Gastrocnemius medialis (tissue), 4 donors: ENCODE results near the gene DAD1. TPM values are rescaled to one million over a fixed set of nuclear protein-coding genes. Genes with fewer than 3 reads are reported as not detected.

ENCODE experiments used
- ATAC-seq, 2 donors: fragments of 150-250 bp; one replicate each; pipeline ENCODE4 v1.9.1; 2016
- DNase-seq, 2 donors: peaks; one replicate each; pipeline ENCODE4 v3.0.0-alpha.2; 2019
- H3K27ac ChIP-seq, 4 donors: fragments of 200-600 bp; sonication (generic); 1 replicate in 1 of 4; 2 replicates in 3 of 4; pipeline ENCODE4 v1.5.1; 2016 to 2018; ENCODE audit warnings: mild to moderate bottlenecking in 2 of 4, moderate library complexity in 1 of 4
- H3K27me3 ChIP-seq, 3 donors: fragments of 200-600 bp; sonication (generic) in 2 of 3; 1 replicate in 1 of 3; 2 replicates in 2 of 3; pipeline versions ENCODE4 v1.5.1 to v1.6.0; 2016 to 2019; ENCODE audit warnings: mild to moderate bottlenecking in 1 of 3, moderate library complexity in 1 of 3
- H3K36me3 ChIP-seq, 2 donors: fragments of 200-600 bp; sonication (generic) in 1 of 2; one replicate each; pipeline ENCODE4 v1.5.1; 2017 to 2018
- H3K4me1 ChIP-seq, 2 donors: fragments of 200-600 bp; sonication (generic) in 1 of 2; one replicate each; pipeline ENCODE4 v1.5.1; 2016 to 2017; ENCODE audit warnings: mild to moderate bottlenecking in 2 of 2
- H3K4me3 ChIP-seq, 4 donors: fragments of 200-600 bp; sonication (generic) in 3 of 4; 1 replicate in 1 of 4; 2 replicates in 3 of 4; pipeline ENCODE4 v1.5.1; 2016 to 2019; ENCODE audit warnings: mild to moderate bottlenecking in 2 of 4
- H3K9me3 ChIP-seq, 3 donors: fragments of 200-600 bp; sonication (generic) in 2 of 3; 1 replicate in 1 of 3; 2 replicates in 2 of 3; pipeline ENCODE4 v1.5.1; 2016 to 2019
- POLR2A ChIP-seq, 2 donors: fragments of 450-650 bp; IDR thresholded peaks; one replicate each; pipeline ENCODE4 v1.6.1; 2017; ENCODE audit warnings: antibody characterized with exemption in 2 of 2, mild to moderate bottlenecking in 2 of 2, moderate library complexity in 2 of 2
- in situ Hi-C, 4 donors: fragments of 200-750 bp; cut with MboI; loops; one replicate each; pipeline versions ENCODE4 v1.15.0 to v1.8.0; 2017; ENCODE audit warnings: low sequenced_read_pairs in 4 of 4
- intact Hi-C: fragments of 100-400 bp; cut with DNase I; formaldehyde crosslinking; loops from one replicate; pipeline ENCODE4 v1.15.1; 2023; ENCODE audit warnings: low total_unique reads
- total RNA-seq, 4 donors: library from RNA; depleted of rRNA; stranded (reverse); fragments of >200 nt; gene quantifications; one replicate each; pipeline versions ENCODE4 v1.1.0 to v1.2.3, GENCODE V29; 2016
- TF ChIP-seq, protein P1 (sequence below), 5 experiments: fragments of 450-650 bp in 3 of 5; fragments of 200-600 bp in 2 of 5; sonication (generic) in 2 of 5; IDR thresholded peaks in 4 of 5; conservative IDR thresholded peaks in 1 of 5; 1 replicate in 4 of 5; 2 replicates in 1 of 5; pipeline ENCODE4 v1.5.1; 2016 to 2019; ENCODE audit warnings: antibody characterized with exemption in 5 of 5, mild to moderate bottlenecking in 3 of 5, moderate library complexity in 3 of 5

DAD1 gene
- total RNA-seq, 4 donors from 2014 or later: 155 to 257 (median 209) TPM

DNA sequence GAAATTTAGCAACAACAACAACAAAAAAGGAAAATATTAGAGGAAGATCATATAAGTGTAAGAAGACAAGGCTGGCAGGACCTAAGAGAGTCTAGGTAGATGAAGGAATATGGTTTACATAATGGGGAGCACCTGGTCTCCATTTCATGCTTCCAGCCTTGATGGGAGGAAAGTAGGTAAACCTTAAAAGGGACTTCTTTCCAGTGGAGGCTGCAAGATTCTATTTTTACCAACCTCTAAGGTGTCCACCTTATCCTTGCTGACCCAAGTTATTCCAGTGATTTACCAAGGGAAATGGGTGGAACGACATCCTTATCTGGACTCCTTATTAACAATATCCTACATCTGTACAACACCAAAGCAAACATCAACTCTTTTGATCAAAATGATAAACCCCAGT, 30.0 kb downstream of the DAD1 start:
- ATAC-seq: no peak
- Histone ChIP-seq H3K4me3 (no peak overlapping the region), H3K9me3 (no peaks in the 10 kb centered on the region), H3K27me3 (no peaks in the 10 kb centered on the region), H3K36me3 (no peaks in the 10 kb centered on the region), H3K4me1 (peaks cover 10 to 20% of the 10 kb centered on the region in 2 donors), H3K27ac (peak overlapping the region; percentile 20 to 58 (median 54))
- in situ Hi-C loops: loop anchor here in 1 of 4 donors (25.0 kb wide), 1 partner anchor 303 kb away; the partner anchor contains the start of gene LRP10
- intact Hi-C loops: loop anchor here (5.0 kb wide), 1 partner anchor 208 kb away; the partner anchor contains the start of gene OXA1L
- TF ChIP-seq POLR2A (IDR thresholded peaks at IDR 0.05): no peak
- TF ChIP-seq, protein P1, sequence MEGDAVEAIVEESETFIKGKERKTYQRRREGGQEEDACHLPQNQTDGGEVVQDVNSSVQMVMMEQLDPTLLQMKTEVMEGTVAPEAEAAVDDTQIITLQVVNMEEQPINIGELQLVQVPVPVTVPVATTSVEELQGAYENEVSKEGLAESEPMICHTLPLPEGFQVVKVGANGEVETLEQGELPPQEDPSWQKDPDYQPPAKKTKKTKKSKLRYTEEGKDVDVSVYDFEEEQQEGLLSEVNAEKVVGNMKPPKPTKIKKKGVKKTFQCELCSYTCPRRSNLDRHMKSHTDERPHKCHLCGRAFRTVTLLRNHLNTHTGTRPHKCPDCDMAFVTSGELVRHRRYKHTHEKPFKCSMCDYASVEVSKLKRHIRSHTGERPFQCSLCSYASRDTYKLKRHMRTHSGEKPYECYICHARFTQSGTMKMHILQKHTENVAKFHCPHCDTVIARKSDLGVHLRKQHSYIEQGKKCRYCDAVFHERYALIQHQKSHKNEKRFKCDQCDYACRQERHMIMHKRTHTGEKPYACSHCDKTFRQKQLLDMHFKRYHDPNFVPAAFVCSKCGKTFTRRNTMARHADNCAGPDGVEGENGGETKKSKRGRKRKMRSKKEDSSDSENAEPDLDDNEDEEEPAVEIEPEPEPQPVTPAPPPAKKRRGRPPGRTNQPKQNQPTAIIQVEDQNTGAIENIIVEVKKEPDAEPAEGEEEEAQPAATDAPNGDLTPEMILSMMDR (IDR thresholded peaks at IDR 0.05 in 4 of 5, conservative IDR thresholded peaks at IDR 0.05 in 1 of 5): no peak
- DNase-seq: no peak

DNA sequence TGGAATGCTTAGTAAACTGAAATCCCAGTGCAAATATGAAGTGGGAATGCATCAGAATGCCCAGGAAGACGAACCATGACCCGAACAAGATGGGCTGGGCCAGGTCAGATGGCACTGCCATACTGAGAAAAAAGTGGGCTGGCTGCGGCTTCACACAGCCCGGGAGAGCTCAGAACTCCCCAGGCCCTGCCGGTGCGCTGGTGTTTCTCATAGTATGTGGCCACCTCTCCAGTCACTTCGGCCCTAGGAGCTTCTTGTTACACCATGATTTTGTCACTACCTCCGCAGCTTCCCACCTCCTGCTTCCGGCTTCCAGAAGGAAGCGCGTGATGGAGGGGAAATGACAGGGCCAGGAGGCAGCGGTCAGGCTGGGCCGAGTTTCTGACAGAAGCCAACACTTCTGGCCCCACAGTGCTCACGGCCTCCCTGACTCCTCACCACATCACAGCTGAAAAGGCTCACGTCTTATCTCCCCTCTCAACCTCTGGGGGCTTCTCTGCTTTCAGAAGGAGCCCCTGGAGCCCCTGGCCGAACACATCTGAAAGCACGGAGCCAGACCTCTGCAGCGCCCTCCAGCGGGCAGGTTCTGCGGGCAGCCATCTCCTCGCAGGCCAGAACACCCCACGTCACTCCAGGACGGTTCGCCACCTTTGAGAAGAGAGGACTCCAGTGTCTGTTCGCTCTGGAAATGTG, 30.7 kb downstream of the DAD1 start:
- in situ Hi-C loops: loop anchor here in 1 of 4 donors (25.0 kb wide), 1 partner anchor 304 kb away; the partner anchor contains the start of gene LRP10
- no peak for DNase-seq
- ATAC-seq: no peak
- Histone ChIP-seq H3K9me3 (no peaks in the 10 kb centered on the region), H3K36me3 (no peaks in the 10 kb centered on the region), H3K27me3 (no peaks in the 10 kb centered on the region), H3K4me1 (peaks cover 9 to 17% of the 10 kb centered on the region in 2 donors), H3K4me3 (no peak overlapping the region), H3K27ac (peak overlapping the region; percentile 20 to 58 (median 54))
- TF ChIP-seq, protein P1 (IDR thresholded peaks at IDR 0.05 in 4 of 5, conservative IDR thresholded peaks at IDR 0.05 in 1 of 5): no peak
- TF ChIP-seq POLR2A (IDR thresholded peaks at IDR 0.05): no peak
- intact Hi-C loops: loop anchor here (5.0 kb wide), 1 partner anchor 209 kb away; the partner anchor contains the start of gene OXA1L

DNA sequence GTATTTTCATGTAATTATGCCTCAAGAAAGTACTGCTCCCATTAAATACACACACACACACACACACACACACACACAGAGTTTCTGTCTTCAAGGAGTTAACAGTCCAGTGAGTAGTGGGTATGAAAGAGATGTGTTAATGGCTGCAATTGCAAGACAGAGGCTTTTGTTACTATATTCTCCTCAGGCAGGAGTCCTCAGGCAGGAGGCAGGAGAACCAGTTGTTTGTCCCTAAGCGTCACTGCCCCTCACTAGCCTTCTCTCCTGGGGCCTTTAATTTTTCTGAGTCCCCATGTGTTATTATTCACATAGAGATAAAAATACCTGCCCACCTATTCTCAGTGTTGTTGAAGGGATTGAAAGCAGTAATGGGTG, 31.2 kb downstream of the DAD1 start:
- no peaks in the 10 kb centered on the region for H3K27me3 ChIP-seq
- DNase-seq (no peak), ATAC-seq (no peak)
- H3K27ac ChIP-seq: peak overlapping the region; percentile 20 to 58 (median 54)
- intact Hi-C loops (loop anchor here (1.0 to 5.0 kb wide), 6 partner anchors 95 to 425 kb away; partner anchors contain the start of genes AJUBA and OXA1L), in situ Hi-C loops (loop anchor here in 1 of 4 donors (25.0 kb wide), 1 partner anchor 304 kb away; the partner anchor contains the start of gene LRP10)
- no peak overlapping the region for H3K4me3 ChIP-seq
- no peak for TF ChIP-seq POLR2A (IDR thresholded peaks at IDR 0.05)
- TF ChIP-seq, protein P1 (IDR thresholded peaks at IDR 0.05 in 4 of 5, conservative IDR thresholded peaks at IDR 0.05 in 1 of 5): no peak
- no peaks in the 10 kb centered on the region for H3K36me3 ChIP-seq
- H3K4me1 ChIP-seq: peaks cover 9 to 17% of the 10 kb centered on the region in 2 donors
- H3K9me3 ChIP-seq: no peaks in the 10 kb centered on the region

DNA sequence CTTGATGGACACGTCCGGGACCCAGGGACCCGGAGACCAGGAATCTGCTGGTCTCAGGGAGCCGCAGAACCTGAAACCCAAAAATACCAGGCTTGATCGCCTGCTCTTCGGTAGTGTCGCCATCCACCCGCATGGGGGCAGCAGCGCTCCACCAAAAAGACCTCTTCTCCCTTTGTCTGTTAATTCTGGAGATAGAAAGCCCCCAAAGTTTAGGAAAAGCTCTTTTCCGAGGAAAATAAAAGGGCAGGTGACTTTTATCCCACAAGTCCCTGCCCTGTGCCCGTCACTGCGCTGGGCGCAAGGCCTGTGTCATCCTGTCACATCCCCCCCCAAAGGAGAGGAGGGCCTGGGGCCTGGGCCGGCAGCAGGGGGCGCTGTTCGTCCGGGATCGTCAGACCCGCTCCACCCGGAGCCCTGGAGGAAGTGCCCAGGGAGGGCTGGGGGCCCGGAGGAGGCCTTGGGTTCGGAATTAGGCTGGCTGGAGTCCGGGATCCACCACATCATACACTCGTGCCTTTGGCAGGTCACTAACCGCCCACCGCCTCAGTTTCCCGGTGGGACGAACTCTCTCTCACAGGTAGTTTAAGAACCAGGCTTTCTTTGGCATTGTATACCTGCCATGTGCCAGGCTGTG, 31.9 kb downstream of the DAD1 start:
- H3K4me1 ChIP-seq: peaks cover 9 to 17% of the 10 kb centered on the region in 2 donors
- no peaks in the 10 kb centered on the region for H3K27me3 ChIP-seq
- intact Hi-C loops (loop anchor here (1.0 to 5.0 kb wide), 6 partner anchors 96 to 426 kb away; partner anchors contain the start of genes AJUBA and OXA1L), in situ Hi-C loops (loop anchor here in 1 of 4 donors (25.0 kb wide), 1 partner anchor 305 kb away; the partner anchor contains the start of gene LRP10)
- H3K36me3 ChIP-seq: no peaks in the 10 kb centered on the region
- peak; percentile 75 to 86 for ATAC-seq
- H3K27ac ChIP-seq: peak overlapping the region in 3 of 4 donors; percentile 56 to 60 (median 58)
- H3K9me3 ChIP-seq: no peaks in the 10 kb centered on the region
- H3K4me3 ChIP-seq: peak overlapping the region; percentile 31 to 62 (median 47)
- peak; percentile 32 to 65 for DNase-seq
- no peak for TF ChIP-seq POLR2A (IDR thresholded peaks at IDR 0.05)
- TF ChIP-seq, protein P1 (IDR thresholded peaks at IDR 0.05 in 4 of 5, conservative IDR thresholded peaks at IDR 0.05 in 1 of 5): peak; percentile 97 to 100 (median 98)
